ENCODE data around the gene TNMD. TPM values are rescaled to one million over a fixed set of nuclear protein-coding genes. Genes with fewer than 3 reads are reported as not detected.
"Not testable (repeated sequence)": the region's sequence is repeated elsewhere in the genome, so short reads cannot be mapped to it uniquely, and the experiment has no call there.

The TNMD gene
- total RNA-seq (2022) (not detected in 2 replicates), Bru-seq, nascent RNA (not detected), BruChase-seq, experiment 1, labeled RNA remaining after a 6-hour chase (not detected), BruChase-seq, experiment 2, labeled RNA remaining after a 2-hour chase (not detected)
- long read RNA-seq, result 0 reads

GRCh38 chrX:100584611-100585010 lies at the start of gene TNMD:
Gene TNMD, plus strand, starts transcription at chrX:100584936. Its CDS starts 83 bp downstream, at chrX:100585019.
- no TSS peak for BruUV-seq (replicated peaks)
- no peak for DNase-seq
- Mint-ChIP-seq H3K36me3 (ENCODE audit: insufficient read depth, unreplicated experiment) (no peaks in the 10 kb centered on the region), H3K4me1 (ENCODE audit: low read depth, unreplicated experiment) (no peaks in the 10 kb centered on the region), H3K27me3 (ENCODE audit: unreplicated experiment) (peaks cover 85% of the 10 kb centered on the region), H3K4me3 (ENCODE audit: low read depth, unreplicated experiment) (no peak within 1 kb of the TSS), H3K27ac (ENCODE audit: unreplicated experiment) (no peak within 1 kb of the TSS), H3K9me3 (ENCODE audit: low read depth, unreplicated experiment) (no peaks in the 10 kb centered on the region)
- CTCF ChIA-PET, result no interaction called here
- TF ChIP-seq, protein P1, sequence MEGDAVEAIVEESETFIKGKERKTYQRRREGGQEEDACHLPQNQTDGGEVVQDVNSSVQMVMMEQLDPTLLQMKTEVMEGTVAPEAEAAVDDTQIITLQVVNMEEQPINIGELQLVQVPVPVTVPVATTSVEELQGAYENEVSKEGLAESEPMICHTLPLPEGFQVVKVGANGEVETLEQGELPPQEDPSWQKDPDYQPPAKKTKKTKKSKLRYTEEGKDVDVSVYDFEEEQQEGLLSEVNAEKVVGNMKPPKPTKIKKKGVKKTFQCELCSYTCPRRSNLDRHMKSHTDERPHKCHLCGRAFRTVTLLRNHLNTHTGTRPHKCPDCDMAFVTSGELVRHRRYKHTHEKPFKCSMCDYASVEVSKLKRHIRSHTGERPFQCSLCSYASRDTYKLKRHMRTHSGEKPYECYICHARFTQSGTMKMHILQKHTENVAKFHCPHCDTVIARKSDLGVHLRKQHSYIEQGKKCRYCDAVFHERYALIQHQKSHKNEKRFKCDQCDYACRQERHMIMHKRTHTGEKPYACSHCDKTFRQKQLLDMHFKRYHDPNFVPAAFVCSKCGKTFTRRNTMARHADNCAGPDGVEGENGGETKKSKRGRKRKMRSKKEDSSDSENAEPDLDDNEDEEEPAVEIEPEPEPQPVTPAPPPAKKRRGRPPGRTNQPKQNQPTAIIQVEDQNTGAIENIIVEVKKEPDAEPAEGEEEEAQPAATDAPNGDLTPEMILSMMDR (IDR thresholded peaks at IDR 0.05; ENCODE audit: unreplicated experiment), result no peak
- intact Hi-C loops (cut with micrococcal nuclease; ENCODE audit: unreplicated experiment), result no loop called here

DNA sequence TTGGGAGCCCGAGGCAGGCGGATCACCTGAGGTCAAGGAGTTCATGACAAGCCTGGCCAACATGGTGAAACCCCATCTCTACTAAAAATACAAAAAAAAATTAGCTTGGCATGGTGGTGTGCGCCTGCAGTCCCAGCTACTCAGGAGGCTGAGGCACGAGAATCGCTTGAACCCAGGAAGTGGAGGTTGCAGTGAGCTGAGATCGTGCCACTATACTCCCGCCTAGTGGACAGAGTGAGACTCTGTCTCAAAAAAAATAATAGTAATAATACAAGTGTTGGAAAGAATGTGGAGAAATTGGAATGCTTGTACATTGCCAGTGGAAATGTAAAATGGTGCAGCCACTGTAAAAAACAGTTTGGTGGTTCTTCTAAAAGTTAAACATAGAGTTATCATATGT lies 19.2 kb upstream of the TNMD start:
- H3K9me3 Mint-ChIP-seq (ENCODE audit: low read depth, unreplicated experiment); DNase-seq; BruUV-seq (replicated peaks); H3K27me3 Mint-ChIP-seq (ENCODE audit: unreplicated experiment); H3K4me3 Mint-ChIP-seq (ENCODE audit: low read depth, unreplicated experiment); CTCF ChIA-PET; H3K27ac Mint-ChIP-seq (ENCODE audit: unreplicated experiment); intact Hi-C loops (cut with micrococcal nuclease; ENCODE audit: unreplicated experiment); H3K36me3 Mint-ChIP-seq (ENCODE audit: insufficient read depth, unreplicated experiment); H3K4me1 Mint-ChIP-seq (ENCODE audit: low read depth, unreplicated experiment): not testable (repeated sequence)

GRCh38 chrX:100586747-100587146 lies 2.0 kb downstream of the TNMD start:
- TF ChIP-seq, protein P1 (IDR thresholded peaks at IDR 0.05; ENCODE audit: unreplicated experiment), result no peak
- CTCF ChIA-PET, result no interaction called here
- H3K27ac Mint-ChIP-seq (ENCODE audit: unreplicated experiment), result no peak overlapping the region
- no TSS peak for BruUV-seq (replicated peaks)
- no peak for DNase-seq
- H3K4me3 Mint-ChIP-seq (ENCODE audit: low read depth, unreplicated experiment), result no peak overlapping the region
- no peaks in the 10 kb centered on the region for H3K36me3 Mint-ChIP-seq (ENCODE audit: insufficient read depth, unreplicated experiment)
- intact Hi-C loops (cut with micrococcal nuclease; ENCODE audit: unreplicated experiment), result no loop called here
- peaks cover 87% of the 10 kb centered on the region for H3K27me3 Mint-ChIP-seq (ENCODE audit: unreplicated experiment)
- no peaks in the 10 kb centered on the region for H3K9me3 Mint-ChIP-seq (ENCODE audit: low read depth, unreplicated experiment)
- no peaks in the 10 kb centered on the region for H3K4me1 Mint-ChIP-seq (ENCODE audit: low read depth, unreplicated experiment)

DNA sequence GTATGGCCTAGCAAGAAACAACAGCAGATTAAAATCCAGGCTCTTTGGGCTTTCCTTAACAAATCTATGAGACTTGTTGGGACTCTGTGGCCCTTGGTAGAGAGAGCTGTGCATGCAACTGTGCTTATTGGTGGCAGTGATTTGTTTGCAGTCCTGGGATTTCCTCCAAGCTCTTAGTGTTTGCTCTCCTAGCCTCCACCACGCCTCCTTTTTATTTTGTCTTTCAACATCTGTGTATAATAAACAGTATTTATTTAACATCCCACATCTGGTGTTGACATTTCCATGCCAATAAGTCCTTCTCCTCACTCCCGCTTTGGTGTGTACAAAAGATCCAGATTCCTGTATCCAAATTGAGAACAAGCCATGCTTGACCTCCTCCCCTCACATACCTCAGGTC lies 3.1 kb downstream of the TNMD start:
- no TSS peak for BruUV-seq (replicated peaks)
- Mint-ChIP-seq H3K36me3 (ENCODE audit: insufficient read depth, unreplicated experiment) (no peaks in the 10 kb centered on the region), H3K4me3 (ENCODE audit: low read depth, unreplicated experiment) (no peak overlapping the region), H3K27ac (ENCODE audit: unreplicated experiment) (no peak overlapping the region), H3K9me3 (ENCODE audit: low read depth, unreplicated experiment) (no peaks in the 10 kb centered on the region), H3K4me1 (ENCODE audit: low read depth, unreplicated experiment) (no peaks in the 10 kb centered on the region), H3K27me3 (ENCODE audit: unreplicated experiment) (peaks cover 80% of the 10 kb centered on the region)
- no peak for DNase-seq
- CTCF ChIA-PET, result no interaction called here
- intact Hi-C loops (cut with micrococcal nuclease; ENCODE audit: unreplicated experiment), result no loop called here
- TF ChIP-seq, protein P1 (IDR thresholded peaks at IDR 0.05; ENCODE audit: unreplicated experiment), result no peak

- no peaks in the 10 kb centered on the region for H3K4me1 Mint-ChIP-seq (ENCODE audit: low read depth, unreplicated experiment)
- CTCF ChIA-PET, result no interaction called here
- TF ChIP-seq, protein P1 (IDR thresholded peaks at IDR 0.05; ENCODE audit: unreplicated experiment), result no peak
- BruUV-seq (replicated peaks), result no TSS peak
- no peaks in the 10 kb centered on the region for H3K36me3 Mint-ChIP-seq (ENCODE audit: insufficient read depth, unreplicated experiment)
- no peak overlapping the region for H3K27ac Mint-ChIP-seq (ENCODE audit: unreplicated experiment)
- H3K4me3 Mint-ChIP-seq (ENCODE audit: low read depth, unreplicated experiment), result no peak overlapping the region
- peaks cover 66% of the 10 kb centered on the region for H3K27me3 Mint-ChIP-seq (ENCODE audit: unreplicated experiment)
- intact Hi-C loops (cut with micrococcal nuclease; ENCODE audit: unreplicated experiment), result no loop called here
- DNase-seq, result no peak
- H3K9me3 Mint-ChIP-seq (ENCODE audit: low read depth, unreplicated experiment), result no peaks in the 10 kb centered on the region
These were observed 6.7 kb downstream of the TNMD start for GRCh38 chrX:100591256-100592051.
